GM12878 (cell line): ENCODE data around the gene FAM161A. TPM values are rescaled to one million over a fixed set of nuclear protein-coding genes. Genes with fewer than 3 reads are reported as not detected.
A peak's percentile ranks its signal among the peaks of the same experiment; 100 is the strongest.

Source experiments
- ETV6 ChIP-seq, 2 experiments: fragments of 450-650 bp in 1 of 2; IDR thresholded peaks in 1 of 2; conservative IDR thresholded peaks in 1 of 2; 2 replicates each; pipeline ENCODE4 v1.6.1; 2014; ENCODE audit warnings: antibody characterized with exemption in 1 of 2, borderline replicate concordance in 1 of 2, low read depth in 1 of 2, mild to moderate bottlenecking in 1 of 2, moderate library complexity in 1 of 2
- IKZF1 ChIP-seq: fragments of 450-650 bp; conservative IDR thresholded peaks from 2 replicates; pipeline ENCODE4 v1.6.1; 2017; ENCODE audit warnings: antibody characterized with exemption, mild to moderate bottlenecking
- JUNB ChIP-seq: IDR thresholded peaks from 2 replicates; pipeline ENCODE4 v1.6.1; 2016; ENCODE audit warnings: antibody characterized with exemption, mild to moderate bottlenecking
- NR2C2 ChIP-seq: IDR thresholded peaks from 2 replicates; pipeline ENCODE4 v1.6.1; 2011; ENCODE audit warnings: borderline replicate concordance, low read depth; ENCODE audit not compliant: control insufficient read depth, insufficient read length
- PAX5 ChIP-seq: IDR thresholded peaks from 2 replicates; pipeline ENCODE4 v1.6.1; 2011; ENCODE audit warnings: low read depth, low read length, borderline replicate concordance
- ZNF207 ChIP-seq: fragments of 450-650 bp; IDR thresholded peaks from 2 replicates; pipeline ENCODE4 v1.6.1; 2014; ENCODE audit warnings: antibody characterized with exemption, mild to moderate bottlenecking, borderline replicate concordance
- ZNF274 ChIP-seq: IDR thresholded peaks from one replicate; pipeline ENCODE4 v1.8.0; 2011; ENCODE audit not compliant: insufficient read length, insufficient read depth
- polyA plus RNA-seq, 11 experiments: library from polyadenylated mRNA; depleted of rRNA in 4 of 11; unstranded in 6 of 11; stranded (reverse) in 5 of 11; fragments of >200 nt; fragmentation: Nextera tagmentation in 4 of 11; fragmentation: Illumina TruSeq in 1 of 11; extraction: Ambion mirVana in 4 of 11; extraction: Trizol in 1 of 11; gene quantifications; 1 replicate in 1 of 11; 2 replicates in 10 of 11; pipeline versions ENCODE4 v1.2.1 to v1.2.3, GENCODE V29; 2011 to 2016; ENCODE audit warnings: inconsistent platforms in 2 of 11, missing spikeins in 2 of 11, low read depth in 1 of 11
- total RNA-seq, 4 experiments: library from RNA; depleted of rRNA in 3 of 4; stranded (reverse); fragments of >200 nt in 3 of 4; fragmentation: Illumina TruSeq in 1 of 4; extraction: Trizol in 1 of 4; gene quantifications; 2 replicates each; pipeline versions ENCODE4 v1.2.1 to v1.2.3, GENCODE V29; 2013 to 2021
- TF ChIP-seq, protein P1 (sequence below), 3 experiments: IDR thresholded peaks in 2 of 3; conservative IDR thresholded peaks in 1 of 3; 2 replicates each; pipeline ENCODE4 v1.5.1; 2011; ENCODE audit warnings: low read depth in 3 of 3, low read length in 3 of 3, mild to moderate bottlenecking in 3 of 3, control low read depth in 2 of 3, moderate library complexity in 2 of 3, inconsistent platforms in 1 of 3, mixed read lengths in 1 of 3; ENCODE audit not compliant: control insufficient read depth in 2 of 3, insufficient read depth in 1 of 3; ENCODE audit errors: extremely low read depth in 1 of 3
- TF ChIP-seq, protein P2 (sequence below): fragments of 450-650 bp; conservative IDR thresholded peaks from 2 replicates; pipeline ENCODE4 v1.6.1; 2017; ENCODE audit warnings: mild to moderate bottlenecking, moderate library complexity

Gene FAM161A
- total and polyA plus RNA-seq, 10 of the 15 experiments (the other 5 are each of a cell fraction or from before 2014, with no cell fraction given): 2.2 to 12.2 (median 8.9) TPM

DNA sequence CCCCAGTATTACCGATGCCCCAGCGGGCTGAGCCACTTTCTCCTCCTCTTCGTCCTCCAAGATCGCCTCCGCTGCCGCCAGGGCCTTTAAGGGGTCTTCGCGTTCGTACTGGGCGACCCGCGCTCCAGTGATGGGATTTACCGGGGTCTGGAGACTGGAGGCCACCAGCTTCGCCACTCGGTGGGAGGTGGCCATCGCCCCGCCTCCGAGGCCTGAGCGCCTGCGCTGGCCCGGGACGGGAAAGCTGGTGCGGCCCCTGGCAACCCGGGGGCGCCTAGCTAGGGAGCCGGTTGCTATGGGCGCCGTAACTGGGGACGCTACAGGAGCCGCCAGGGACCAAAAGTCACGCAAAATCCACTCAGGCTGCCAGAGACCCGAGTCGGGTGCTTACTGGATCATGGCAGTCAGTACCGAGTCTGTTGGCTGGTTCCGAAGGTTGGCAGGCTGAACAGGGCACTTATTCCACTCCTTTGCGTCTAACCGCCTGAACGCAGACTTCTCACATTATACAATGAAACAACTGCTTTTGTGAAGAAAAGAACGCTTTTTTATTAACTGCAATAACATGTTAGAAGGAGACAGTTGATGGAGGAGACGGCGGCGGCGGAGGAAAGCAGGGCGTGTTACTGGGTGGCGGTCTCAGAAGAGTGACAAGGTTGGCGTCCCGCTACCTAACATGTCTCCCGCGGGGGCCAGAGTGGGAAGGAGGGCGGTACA lies at the start of gene FAM161A (continued):
- TF ChIP-seq, protein P1, sequence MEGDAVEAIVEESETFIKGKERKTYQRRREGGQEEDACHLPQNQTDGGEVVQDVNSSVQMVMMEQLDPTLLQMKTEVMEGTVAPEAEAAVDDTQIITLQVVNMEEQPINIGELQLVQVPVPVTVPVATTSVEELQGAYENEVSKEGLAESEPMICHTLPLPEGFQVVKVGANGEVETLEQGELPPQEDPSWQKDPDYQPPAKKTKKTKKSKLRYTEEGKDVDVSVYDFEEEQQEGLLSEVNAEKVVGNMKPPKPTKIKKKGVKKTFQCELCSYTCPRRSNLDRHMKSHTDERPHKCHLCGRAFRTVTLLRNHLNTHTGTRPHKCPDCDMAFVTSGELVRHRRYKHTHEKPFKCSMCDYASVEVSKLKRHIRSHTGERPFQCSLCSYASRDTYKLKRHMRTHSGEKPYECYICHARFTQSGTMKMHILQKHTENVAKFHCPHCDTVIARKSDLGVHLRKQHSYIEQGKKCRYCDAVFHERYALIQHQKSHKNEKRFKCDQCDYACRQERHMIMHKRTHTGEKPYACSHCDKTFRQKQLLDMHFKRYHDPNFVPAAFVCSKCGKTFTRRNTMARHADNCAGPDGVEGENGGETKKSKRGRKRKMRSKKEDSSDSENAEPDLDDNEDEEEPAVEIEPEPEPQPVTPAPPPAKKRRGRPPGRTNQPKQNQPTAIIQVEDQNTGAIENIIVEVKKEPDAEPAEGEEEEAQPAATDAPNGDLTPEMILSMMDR (IDR thresholded peaks at IDR 0.05 in 2 of 3, conservative IDR thresholded peaks at IDR 0.05 in 1 of 3; ENCODE audit: control insufficient read depth in 2 of 3, extremely low read depth in 1 of 3, insufficient read depth in 1 of 3, low read depth in 3 of 3, low read length in 3 of 3): no peak
- no peak for TF ChIP-seq ZNF274
- TF ChIP-seq, protein P2, sequence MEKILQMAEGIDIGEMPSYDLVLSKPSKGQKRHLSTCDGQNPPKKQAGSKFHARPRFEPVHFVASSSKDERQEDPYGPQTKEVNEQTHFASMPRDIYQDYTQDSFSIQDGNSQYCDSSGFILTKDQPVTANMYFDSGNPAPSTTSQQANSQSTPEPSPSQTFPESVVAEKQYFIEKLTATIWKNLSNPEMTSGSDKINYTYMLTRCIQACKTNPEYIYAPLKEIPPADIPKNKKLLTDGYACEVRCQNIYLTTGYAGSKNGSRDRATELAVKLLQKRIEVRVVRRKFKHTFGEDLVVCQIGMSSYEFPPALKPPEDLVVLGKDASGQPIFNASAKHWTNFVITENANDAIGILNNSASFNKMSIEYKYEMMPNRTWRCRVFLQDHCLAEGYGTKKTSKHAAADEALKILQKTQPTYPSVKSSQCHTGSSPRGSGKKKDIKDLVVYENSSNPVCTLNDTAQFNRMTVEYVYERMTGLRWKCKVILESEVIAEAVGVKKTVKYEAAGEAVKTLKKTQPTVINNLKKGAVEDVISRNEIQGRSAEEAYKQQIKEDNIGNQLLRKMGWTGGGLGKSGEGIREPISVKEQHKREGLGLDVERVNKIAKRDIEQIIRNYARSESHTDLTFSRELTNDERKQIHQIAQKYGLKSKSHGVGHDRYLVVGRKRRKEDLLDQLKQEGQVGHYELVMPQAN: peak; percentile 99
- TF ChIP-seq NR2C2: no peak
- TF ChIP-seq ZNF207: peak; percentile 62; the same call in 1 of the 2 replicates
- no peak for TF ChIP-seq JUNB
- peak; percentile 39; the same call in 1 of the 2 replicates for TF ChIP-seq IKZF1
- no peak for TF ChIP-seq ETV6 (conservative IDR thresholded peaks at IDR 0.05 in 1 of 2, IDR thresholded peaks at IDR 0.05 in 1 of 2; ENCODE audit: borderline replicate concordance in 1 of 2, low read depth in 1 of 2)
- no peak for TF ChIP-seq PAX5
